IMR-90 (cell line): Measurements from ENCODE around the gene IER5. TPM values are rescaled to one million over a fixed set of nuclear protein-coding genes. Genes with fewer than 3 reads are reported as not detected.

Experiments
- ATAC-seq: fragments of 200-7000 bp; cut with Tn5 transposase; 2 replicates; pipeline ENCODE4 v1.9.1; 2020; ENCODE audit warnings: low read depth, mild to moderate bottlenecking, moderate library complexity
- BruUV-seq: library from RNA; stranded (reverse); fragments of 400-500 nt; replicated peaks from 2 replicates; lab custom pipeline; 2021; lab: Mats Ljungman, UMichigan
- CTCF ChIA-PET: fragments of 300-600 bp; formaldehyde crosslinking; extraction: SDS; loops from one replicate; lab custom pipeline; 2021; ENCODE audit warnings: antibody characterized with exemption; lab: Yijun Ruan, JAX
- POLR2A ChIA-PET: fragments of 300-600 bp; sonication (Branson Sonifier 250); formaldehyde crosslinking; loops from one replicate; lab custom pipeline; 2022; ENCODE audit warnings: antibody characterized with exemption; ENCODE audit not compliant: unreplicated experiment; lab: Charles Lee
- DNase-seq: peaks from one replicate; pipeline ENCODE4 v3.0.0; 2013
- H2AFZ ChIP-seq: replicated peaks from 2 replicates; pipeline ENCODE3; 2013; ENCODE audit warnings: low read length, mild to moderate bottlenecking; ENCODE audit not compliant: poor library complexity
- H2AK5ac ChIP-seq: 2 replicates; pipeline ENCODE4 v1.6.1; 2013; ENCODE audit warnings: low read depth, low read length, inconsistent platforms
- H2AK9ac ChIP-seq: replicated peaks from 2 replicates; pipeline ENCODE3; 2013; ENCODE audit warnings: mild to moderate bottlenecking, low read depth, low read length, moderate library complexity; ENCODE audit not compliant: poor library complexity
- H2BK120ac ChIP-seq: 2 replicates; pipeline ENCODE4 v1.6.1; 2013; ENCODE audit warnings: low read depth, low read length, inconsistent platforms
- H2BK15ac ChIP-seq: 3 replicates; pipeline ENCODE4 v1.6.1; 2013; ENCODE audit warnings: low read depth, low read length, inconsistent platforms
- H2BK20ac ChIP-seq: 2 replicates; pipeline ENCODE4 v1.6.1; 2013; ENCODE audit warnings: low read depth, mild to moderate bottlenecking, inconsistent platforms, low read length, moderate library complexity
- H2BK5ac ChIP-seq: 2 replicates; pipeline ENCODE4 v1.6.1; 2013; ENCODE audit warnings: mild to moderate bottlenecking, low read depth, low read length, inconsistent platforms; ENCODE audit not compliant: poor library complexity, severe bottlenecking
- H3K14ac ChIP-seq: replicated peaks from 2 replicates; pipeline ENCODE4 v1.6.1; 2013; ENCODE audit warnings: low read depth, low read length, inconsistent platforms
- H3K18ac ChIP-seq: 2 replicates; pipeline ENCODE4 v1.6.1; 2013; ENCODE audit warnings: low read depth, low read length, control low read depth
- H3K23ac ChIP-seq: 2 replicates; pipeline ENCODE4 v1.6.1; 2013; ENCODE audit warnings: low read depth, low read length, inconsistent platforms
- H3K27ac ChIP-seq: 2 replicates; pipeline ENCODE4 v1.5.1; 2013; ENCODE audit warnings: mild to moderate bottlenecking, control low read depth, low read length; ENCODE audit not compliant: insufficient read depth
- H3K27me3 ChIP-seq: 2 replicates; pipeline ENCODE4 v1.6.1; 2013; ENCODE audit warnings: low read length; ENCODE audit not compliant: control insufficient read depth, insufficient read depth
- H3K36me3 ChIP-seq: 2 replicates; pipeline ENCODE4 v1.6.1; 2013; ENCODE audit warnings: low read length, mixed read lengths; ENCODE audit not compliant: control insufficient read depth, insufficient read depth
- H3K4ac ChIP-seq: 2 replicates; pipeline ENCODE4 v1.6.1; 2013; ENCODE audit warnings: low read depth, low read length, inconsistent platforms
- H3K4me1 ChIP-seq: 2 replicates; pipeline ENCODE4 v1.6.1; 2013; ENCODE audit warnings: low read length, mixed read lengths; ENCODE audit not compliant: control insufficient read depth, insufficient read depth
- H3K4me2 ChIP-seq: 2 replicates; pipeline ENCODE4 v1.6.1; 2013; ENCODE audit warnings: low read depth, mild to moderate bottlenecking, control low read depth, low read length, moderate library complexity
- H3K4me3 ChIP-seq: 2 replicates; pipeline ENCODE4 v1.5.1; 2013; ENCODE audit warnings: low read depth, mild to moderate bottlenecking, control low read depth, low read length, moderate library complexity; ENCODE audit not compliant: insufficient read depth
- H3K56ac ChIP-seq: 2 replicates; pipeline ENCODE4 v1.6.1; 2013; ENCODE audit warnings: low read length, inconsistent platforms; ENCODE audit not compliant: insufficient read depth; ENCODE audit errors: extremely low read depth
- H3K79me1 ChIP-seq, 2 experiments: 2 replicates each; pipeline ENCODE4 v1.6.1; 2013; ENCODE audit warnings: low read length in 2 of 2, inconsistent platforms in 1 of 2, low read depth in 1 of 2
- H3K9ac ChIP-seq: 2 replicates; pipeline ENCODE4 v1.6.1; 2013; ENCODE audit warnings: low read depth, low read length, control low read depth
- H3K9me1 ChIP-seq: 2 replicates; pipeline ENCODE4 v1.6.1; 2013; ENCODE audit warnings: low read length, inconsistent platforms; ENCODE audit not compliant: insufficient read depth
- H3K9me3 ChIP-seq: 2 replicates; pipeline ENCODE4 v1.6.1; 2013; ENCODE audit warnings: low read length; ENCODE audit not compliant: control insufficient read depth, insufficient read depth
- H4K20me1 ChIP-seq: 2 replicates; pipeline ENCODE4 v1.6.1; 2013; ENCODE audit warnings: low read length, inconsistent platforms; ENCODE audit not compliant: insufficient read depth
- H4K5ac ChIP-seq: 2 replicates; pipeline ENCODE4 v1.6.1; 2013; ENCODE audit warnings: mild to moderate bottlenecking, low read depth, low read length, control low read depth
- H4K8ac ChIP-seq, 2 experiments: 2 replicates each; pipeline ENCODE4 v1.6.1; 2013; ENCODE audit warnings: low read depth in 2 of 2, low read length in 2 of 2, control low read depth in 1 of 2, inconsistent platforms in 1 of 2
- H4K91ac ChIP-seq: 2 replicates; pipeline ENCODE4 v1.6.1; 2013; ENCODE audit warnings: low read depth, low read length, inconsistent platforms; ENCODE audit not compliant: insufficient read depth
- BHLHE40 ChIP-seq: fragments of 150-350 bp; IDR thresholded peaks from 2 replicates; pipeline ENCODE4 v1.6.1; 2016; ENCODE audit warnings: mild to moderate bottlenecking, low read depth, low read length
- CEBPB ChIP-seq: IDR thresholded peaks from 2 replicates; pipeline ENCODE4 v1.6.1; 2012; ENCODE audit warnings: low read depth, low read length, improper control_type of control experiment
- CHD1 ChIP-seq: IDR thresholded peaks from 2 replicates; pipeline ENCODE4 v1.6.1; 2012; ENCODE audit warnings: low read depth, low read length, improper control_type of control experiment
- CTCF ChIP-seq: conservative IDR thresholded peaks from 2 replicates; pipeline ENCODE4 v1.5.1; 2012; ENCODE audit warnings: mild to moderate bottlenecking, low read depth, low read length, improper control_type of control experiment
- ELK1 ChIP-seq: fragments of 150-350 bp; IDR thresholded peaks from 2 replicates; pipeline ENCODE4 v1.6.1; 2016; ENCODE audit warnings: low read depth, mild to moderate bottlenecking, low read length, moderate library complexity, borderline replicate concordance
- FOS ChIP-seq: fragments of 150-350 bp; IDR thresholded peaks from 2 replicates; pipeline ENCODE4 v1.6.1; 2016; ENCODE audit warnings: low read depth, low read length
- MAFK ChIP-seq: IDR thresholded peaks from 2 replicates; pipeline ENCODE4 v1.6.1; 2012; ENCODE audit warnings: low read depth, low read length, improper control_type of control experiment
- MAZ ChIP-seq: IDR thresholded peaks from 2 replicates; pipeline ENCODE4 v1.6.1; 2012; ENCODE audit warnings: low read depth, mild to moderate bottlenecking, low read length, improper control_type of control experiment, moderate library complexity, borderline replicate concordance
- MXI1 ChIP-seq: IDR thresholded peaks from 2 replicates; pipeline ENCODE4 v1.6.1; 2012; ENCODE audit warnings: low read depth, mild to moderate bottlenecking, low read length, moderate library complexity, borderline replicate concordance
- NFE2L2 ChIP-seq: fragments of 150-350 bp; IDR thresholded peaks from 2 replicates; pipeline ENCODE4 v1.6.1; 2016; ENCODE audit warnings: low read depth, mild to moderate bottlenecking, low read length
- POLR2A ChIP-seq: IDR thresholded peaks from 2 replicates; pipeline ENCODE4 v1.6.1; 2012; ENCODE audit warnings: mild to moderate bottlenecking, low read depth, low read length
- RAD21 ChIP-seq: IDR thresholded peaks from 2 replicates; pipeline ENCODE4 v1.6.1; 2012; ENCODE audit warnings: low read length, improper control_type of control experiment
- RCOR1 ChIP-seq: IDR thresholded peaks from 2 replicates; pipeline ENCODE4 v1.6.1; 2012; ENCODE audit warnings: mild to moderate bottlenecking, low read length, improper control_type of control experiment; ENCODE audit not compliant: insufficient replicate concordance
- RFX5 ChIP-seq: IDR thresholded peaks from 2 replicates; pipeline ENCODE4 v1.8.0; 2012; ENCODE audit warnings: low read depth, mild to moderate bottlenecking, low read length, moderate library complexity
- SMC3 ChIP-seq: fragments of 150-350 bp; IDR thresholded peaks from 2 replicates; pipeline ENCODE4 v1.6.1; 2016; ENCODE audit warnings: low read depth, mild to moderate bottlenecking, antibody characterized with exemption, low read length, moderate library complexity
- USF2 ChIP-seq: fragments of 150-350 bp; IDR thresholded peaks from 2 replicates; pipeline ENCODE4 v1.6.1; 2017; ENCODE audit warnings: mild to moderate bottlenecking, antibody characterized with exemption, low read length, low read depth
- WGBS, 2 experiments: methylation state at CpG; one replicate each; pipeline versions ENCODE4 v1.1.5 to v1.1.7; 2013; ENCODE audit warnings: missing lambda C conversion rate in 2 of 2; ENCODE audit not compliant: insufficient read length in 1 of 2; ENCODE audit errors: extremely low coverage in 2 of 2; 5-methylcytosine and 5-hydroxymethylcytosine counted together
- dilution Hi-C: fragments of 300-500 bp; cut with HindIII; formaldehyde crosslinking; loops from one replicate; pipeline ENCODE4 v1.14.3; 2018; ENCODE audit warnings: low sequenced_read_pairs; ENCODE audit not compliant: unreplicated experiment
- in situ Hi-C: fragments of 300-500 bp; cut with MboI; formaldehyde crosslinking; loops from 3 replicates; pipeline ENCODE4 v1.14.3; 2019; ENCODE audit warnings: low sequenced_read_pairs, inconsistent platforms, mixed read lengths
- intact Hi-C: fragments of 100-400 bp; cut with micrococcal nuclease; formaldehyde crosslinking; loops from 2 replicates; pipeline ENCODE4 v1.10.0; 2022
- polyA plus RNA-seq, 3 experiments: library from polyadenylated mRNA; depleted of rRNA; stranded (reverse); fragments of >200 nt; gene quantifications; 2 replicates each; pipeline ENCODE4 v1.2.3, GENCODE V29; 2012; ENCODE audit warnings: low replicate concordance in 1 of 3
- total RNA-seq: library from RNA; depleted of rRNA; stranded (reverse); fragments of >200 nt; gene quantifications from 2 replicates; pipeline ENCODE4 v1.2.3, GENCODE V29; 2012

IER5 gene
- total and polyA plus RNA-seq, 2 of the 4 experiments (the other 2 are of a cell fraction), result 15.8 to 27.1 TPM

- Histone ChIP-seq H3K27ac (no peak overlapping the region), H3K79me1 (no peaks in the 10 kb centered on the region; a peak in 1 of 4 replicates), H3K27me3 (no peaks in the 10 kb centered on the region), H3K4me1 (peaks cover 9% of the 10 kb centered on the region), H2AFZ (no peak overlapping the region), H2BK5ac (no peak overlapping the region), H3K18ac (no peak overlapping the region), H2AK9ac (no peak overlapping the region), H3K9me1 (peaks cover 9% of the 10 kb centered on the region; the same call in 1 of the 2 replicates), H3K4me2 (no peak overlapping the region), H4K91ac (no peak overlapping the region), H4K5ac (no peak overlapping the region), H3K36me3 (0 out of 2 replicates have a peak, but pooled peaks cover 1% of the 10 kb centered on the region), H3K23ac (no peak overlapping the region), H2BK15ac (no peak overlapping the region), H4K20me1 (no peaks in the 10 kb centered on the region), H2BK120ac (no peak overlapping the region), H3K9ac (no peak overlapping the region), H3K4me3 (no peak overlapping the region), H3K9me3 (no peaks in the 10 kb centered on the region), H3K14ac (0 out of 2 replicates have a peak overlapping the region, but pooled peaks have one; percentile 22), H2AK5ac (no peak overlapping the region), H3K4ac (no peak overlapping the region), H2BK20ac (no peak overlapping the region), H4K8ac (no peak overlapping the region), H3K56ac (no peak overlapping the region)
- POLR2A ChIA-PET, result no interaction called here
- dilution Hi-C loops, result no loop called here
- CTCF ChIA-PET, result interaction anchor here (0.7 kb wide), 1 partner anchor 346 kb away, joined by 3 read pairs; no protein-coding TSS in a partner anchor
- 100% methylated on average over 1 of the region's 3 CpGs; no CpG with 5 or more reads in 1 of the 2 experiments for WGBS, 2 experiments
- no TSS peak for BruUV-seq
- intact Hi-C loops, result no loop called here
- in situ Hi-C loops, result no loop called here
- ATAC-seq, result no peak
- no peak for DNase-seq
- TF ChIP-seq SMC3 (no peak), NFE2L2 (no peak), CTCF (no peak), MXI1 (no peak), RCOR1 (no peak), ELK1 (no peak), MAFK (no peak), BHLHE40 (no peak), CEBPB (no peak), POLR2A (no peak), FOS (no peak), USF2 (no peak), CHD1 (no peak), MAZ (no peak), RAD21 (no peak), RFX5 (no peak)
Observed at GRCh38 chr1:181040284-181040865, 48.1 kb upstream of the IER5 start.
